ENCODE data around the gene GPC5. TPM values are rescaled to one million over a fixed set of nuclear protein-coding genes. Genes with fewer than 3 reads are reported as not detected.

The GPC5 gene
- total and polyA plus RNA-seq, 10 donors = 0.04 to 0.83 (median 0.26) TPM; not detected in 3

- Histone ChIP-seq H3K4me3 (no peak overlapping the region), H3K4me1 (no peaks in the 10 kb centered on the region), H3K36me3 (no peaks in the 10 kb centered on the region), H3K27me3 (replicated peaks in 1 of 7) (no peaks in the 10 kb centered on the region), H3K9me3 (peaks cover 0 to 35% (median 12%) of the 10 kb centered on the region in 8 donors), H3K27ac (no peak overlapping the region)
- 66 to 76% (median 72%) methylated on average over 2 of the region's 2 CpGs for WGBS, 5 donors
- TF ChIP-seq POLR2A (IDR thresholded peaks at IDR 0.05) = no peak
- TF ChIP-seq CTCF (IDR thresholded peaks at IDR 0.05 in 8 of 11, conservative IDR thresholded peaks at IDR 0.05 in 3 of 11) = no peak
- TF ChIP-seq POLR2AphosphoS5 (IDR thresholded peaks at IDR 0.05) = no peak
- no peak for DNase-seq
- intact Hi-C loops (cut with DNase I; ENCODE audit: low total_unique reads) = no loop called here
Observed at GRCh38 chr13:92842145-92842544, 1443.7 kb downstream of the GPC5 start.

GRCh38 chr13:92843549-92843948, 1445.1 kb downstream of the GPC5 start:
- TF ChIP-seq POLR2AphosphoS5 (IDR thresholded peaks at IDR 0.05) (no peak), POLR2A (IDR thresholded peaks at IDR 0.05) (no peak), CTCF (IDR thresholded peaks at IDR 0.05 in 8 of 11, conservative IDR thresholded peaks at IDR 0.05 in 3 of 11) (no peak)
- H3K27ac ChIP-seq = peak overlapping the region in 2 of 8 donors; percentile 1 to 10
- 47 to 62% (median 54%) methylated on average over 4 of the region's 4 CpGs for WGBS, 5 donors
- no peaks in the 10 kb centered on the region for H3K4me1 ChIP-seq
- DNase-seq = no peak
- H3K27me3 ChIP-seq (replicated peaks in 1 of 7) = no peaks in the 10 kb centered on the region
- H3K9me3 ChIP-seq = peaks cover 0 to 25% (median 8%) of the 10 kb centered on the region in 8 donors
- intact Hi-C loops (cut with DNase I; ENCODE audit: low total_unique reads) = no loop called here
- no peak overlapping the region for H3K4me3 ChIP-seq
- no peaks in the 10 kb centered on the region for H3K36me3 ChIP-seq

GRCh38 chr13:92849381-92849780, 1451.0 kb downstream of the GPC5 start:
- Histone ChIP-seq H3K36me3 (no peaks in the 10 kb centered on the region), H3K4me3 (no peak overlapping the region), H3K4me1 (no peaks in the 10 kb centered on the region), H3K9me3 (peaks cover 0 to 12% (median 2%) of the 10 kb centered on the region in 8 donors), H3K27ac (no peak overlapping the region), H3K27me3 (replicated peaks in 1 of 7) (no peaks in the 10 kb centered on the region)
- DNase-seq = no peak
- intact Hi-C loops (cut with DNase I; ENCODE audit: low total_unique reads) = no loop called here
- TF ChIP-seq CTCF (IDR thresholded peaks at IDR 0.05 in 8 of 11, conservative IDR thresholded peaks at IDR 0.05 in 3 of 11) = no peak
- no peak for TF ChIP-seq POLR2AphosphoS5 (IDR thresholded peaks at IDR 0.05)
- no peak for TF ChIP-seq POLR2A (IDR thresholded peaks at IDR 0.05)

- Histone ChIP-seq H3K27ac (no peak overlapping the region), H3K4me1 (no peaks in the 10 kb centered on the region), H3K4me3 (no peak overlapping the region), H3K27me3 (replicated peaks in 1 of 7) (no peaks in the 10 kb centered on the region), H3K36me3 (no peaks in the 10 kb centered on the region), H3K9me3 (no peaks in the 10 kb centered on the region)
- WGBS, 5 donors = 81 to 91% (median 86%) methylated on average over 6 of the region's 6 CpGs
- TF ChIP-seq POLR2A (IDR thresholded peaks at IDR 0.05) = no peak
- no peak for TF ChIP-seq POLR2AphosphoS5 (IDR thresholded peaks at IDR 0.05)
- TF ChIP-seq CTCF (IDR thresholded peaks at IDR 0.05 in 8 of 11, conservative IDR thresholded peaks at IDR 0.05 in 3 of 11) = no peak
- no peak for DNase-seq
- intact Hi-C loops (cut with DNase I; ENCODE audit: low total_unique reads) = no loop called here
Observed at GRCh38 chr13:92864584-92865284, 1466.3 kb downstream of the GPC5 start.

Data from spleen (tissue), 11 donors.